ENCODE data around the gene AVPR2.
A peak's percentile ranks its signal among the peaks of the same experiment; 100 is the strongest.

AVPR2 gene

DNA sequence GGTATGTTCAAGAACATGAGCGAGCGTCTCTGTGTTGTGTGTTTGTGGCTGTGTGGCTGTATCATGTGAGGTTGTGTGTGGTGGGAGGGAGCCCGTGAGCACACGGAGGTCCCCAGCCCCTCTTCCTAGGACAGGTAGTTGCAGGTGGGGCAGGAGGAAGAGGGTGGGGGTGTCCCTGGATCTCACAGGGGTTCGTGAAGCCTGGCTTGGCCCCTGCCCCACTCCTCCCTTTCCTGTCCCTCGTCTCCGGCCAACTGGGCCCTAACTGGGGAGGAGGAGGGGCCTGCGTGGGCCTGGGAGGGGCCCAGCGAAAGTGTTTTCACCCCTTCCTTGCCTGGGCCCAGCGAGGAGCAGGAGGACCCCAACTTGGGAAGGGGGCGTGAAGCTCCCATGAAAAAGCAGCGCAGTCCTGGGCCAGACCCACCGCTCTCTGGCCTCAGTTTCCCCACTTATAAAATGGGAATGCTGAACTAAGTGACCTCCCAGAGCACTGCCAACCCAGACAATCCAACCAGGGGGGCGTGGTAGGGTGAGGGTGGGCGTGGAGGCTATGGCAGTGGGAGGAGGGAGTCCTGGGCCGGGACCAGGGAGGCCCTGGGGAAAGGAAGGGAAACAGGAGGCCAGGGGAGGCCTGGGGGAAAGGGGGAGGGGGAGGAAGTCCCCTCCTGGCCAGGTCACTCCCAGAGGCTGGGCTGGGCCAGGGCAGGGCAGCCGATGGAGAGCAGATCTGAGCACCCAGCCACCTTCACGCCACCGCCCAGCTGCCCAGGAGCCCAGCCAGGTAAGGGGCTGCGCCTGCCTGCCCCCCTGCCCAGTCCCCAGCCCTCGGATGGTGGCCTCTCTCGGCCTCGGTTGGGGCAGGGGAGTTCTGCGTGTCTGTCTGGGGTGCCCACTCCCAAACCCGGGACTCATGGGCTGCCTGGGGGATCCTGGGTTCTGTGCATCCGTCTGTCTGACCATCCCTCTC lies at the start of gene AVPR2:
AVPR2 (plus strand) TSS at position 683 of the 967 bp plus-strand sequence. CDS start 473 bp downstream, outside the sequence.
- TF ChIP-seq, protein P1, sequence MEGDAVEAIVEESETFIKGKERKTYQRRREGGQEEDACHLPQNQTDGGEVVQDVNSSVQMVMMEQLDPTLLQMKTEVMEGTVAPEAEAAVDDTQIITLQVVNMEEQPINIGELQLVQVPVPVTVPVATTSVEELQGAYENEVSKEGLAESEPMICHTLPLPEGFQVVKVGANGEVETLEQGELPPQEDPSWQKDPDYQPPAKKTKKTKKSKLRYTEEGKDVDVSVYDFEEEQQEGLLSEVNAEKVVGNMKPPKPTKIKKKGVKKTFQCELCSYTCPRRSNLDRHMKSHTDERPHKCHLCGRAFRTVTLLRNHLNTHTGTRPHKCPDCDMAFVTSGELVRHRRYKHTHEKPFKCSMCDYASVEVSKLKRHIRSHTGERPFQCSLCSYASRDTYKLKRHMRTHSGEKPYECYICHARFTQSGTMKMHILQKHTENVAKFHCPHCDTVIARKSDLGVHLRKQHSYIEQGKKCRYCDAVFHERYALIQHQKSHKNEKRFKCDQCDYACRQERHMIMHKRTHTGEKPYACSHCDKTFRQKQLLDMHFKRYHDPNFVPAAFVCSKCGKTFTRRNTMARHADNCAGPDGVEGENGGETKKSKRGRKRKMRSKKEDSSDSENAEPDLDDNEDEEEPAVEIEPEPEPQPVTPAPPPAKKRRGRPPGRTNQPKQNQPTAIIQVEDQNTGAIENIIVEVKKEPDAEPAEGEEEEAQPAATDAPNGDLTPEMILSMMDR (IDR thresholded peaks at IDR 0.05; ENCODE audit: borderline replicate concordance, control extremely low read depth, extremely low read depth, insufficient read depth, missing control alignments): no peak
- in situ Hi-C loops (cut with MboI; ENCODE audit: low sequenced_read_pairs, unreplicated experiment): no loop called here
- no peak for DNase-seq (ENCODE audit: low spot score)

DNA sequence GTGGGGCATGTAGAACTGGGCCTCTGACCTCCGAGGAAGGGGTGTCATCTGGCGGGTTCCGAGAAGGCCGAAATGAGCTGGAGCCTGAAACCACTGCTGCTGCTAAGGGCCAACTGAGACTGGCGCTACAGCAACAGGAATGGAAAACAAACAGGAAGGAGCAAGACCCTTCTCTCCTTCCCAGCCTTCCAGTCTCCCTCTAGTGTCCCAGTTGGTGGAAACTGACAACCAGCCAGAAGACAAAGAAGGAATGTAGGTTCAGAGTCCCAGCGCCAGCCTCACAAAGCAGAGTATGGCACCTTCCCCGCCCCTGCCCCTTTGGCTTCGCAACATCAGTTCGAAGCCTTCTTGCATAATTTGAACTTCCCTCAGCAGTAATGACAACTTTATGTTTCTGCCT lies 49.8 kb upstream of the AVPR2 start:
- TF ChIP-seq, protein P1 (IDR thresholded peaks at IDR 0.05; ENCODE audit: borderline replicate concordance, control extremely low read depth, extremely low read depth, insufficient read depth, missing control alignments): no peak
- DNase-seq (ENCODE audit: low spot score): no peak
- in situ Hi-C loops (cut with MboI; ENCODE audit: low sequenced_read_pairs, unreplicated experiment): no loop called here

DNA sequence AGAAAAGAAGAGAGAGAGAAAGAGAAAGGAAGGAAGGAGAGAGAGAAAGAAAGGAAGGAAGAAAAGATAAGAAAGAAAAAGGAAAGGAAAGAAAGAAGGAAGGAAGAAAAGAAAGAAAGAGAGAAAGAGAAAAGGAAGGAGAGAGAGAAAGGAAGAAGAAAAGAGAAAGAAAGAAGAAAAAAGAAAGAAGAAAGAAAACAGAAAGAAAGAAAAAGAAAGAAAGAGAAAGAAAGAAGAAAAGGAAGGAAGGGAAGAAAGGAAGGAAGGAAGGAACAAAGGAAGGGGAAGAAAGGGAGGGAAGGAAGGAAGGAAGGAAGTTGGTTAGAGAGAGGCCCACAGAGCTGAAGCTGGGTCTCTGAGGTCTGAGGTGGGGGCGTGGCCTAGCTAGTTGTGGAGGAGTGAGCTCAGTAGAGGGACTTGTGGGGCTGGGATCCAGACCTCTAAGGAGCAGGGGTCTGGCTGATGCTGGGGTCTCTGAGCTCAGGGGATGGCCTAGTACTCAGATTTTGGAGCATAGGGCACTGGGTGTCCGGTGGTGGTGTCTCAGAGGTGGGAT lies 47.0 kb upstream of the AVPR2 start:
- in situ Hi-C loops (cut with MboI; ENCODE audit: low sequenced_read_pairs, unreplicated experiment): no loop called here
- no peak for DNase-seq (ENCODE audit: low spot score)
- TF ChIP-seq, protein P1 (IDR thresholded peaks at IDR 0.05; ENCODE audit: borderline replicate concordance, control extremely low read depth, extremely low read depth, insufficient read depth, missing control alignments): no peak

GRCh38 chrX:153861151-153861550 lies 43.3 kb upstream of the AVPR2 start:
- TF ChIP-seq, protein P1 (IDR thresholded peaks at IDR 0.05; ENCODE audit: borderline replicate concordance, control extremely low read depth, extremely low read depth, insufficient read depth, missing control alignments): no peak
- in situ Hi-C loops (cut with MboI; ENCODE audit: low sequenced_read_pairs, unreplicated experiment): no loop called here

DNA sequence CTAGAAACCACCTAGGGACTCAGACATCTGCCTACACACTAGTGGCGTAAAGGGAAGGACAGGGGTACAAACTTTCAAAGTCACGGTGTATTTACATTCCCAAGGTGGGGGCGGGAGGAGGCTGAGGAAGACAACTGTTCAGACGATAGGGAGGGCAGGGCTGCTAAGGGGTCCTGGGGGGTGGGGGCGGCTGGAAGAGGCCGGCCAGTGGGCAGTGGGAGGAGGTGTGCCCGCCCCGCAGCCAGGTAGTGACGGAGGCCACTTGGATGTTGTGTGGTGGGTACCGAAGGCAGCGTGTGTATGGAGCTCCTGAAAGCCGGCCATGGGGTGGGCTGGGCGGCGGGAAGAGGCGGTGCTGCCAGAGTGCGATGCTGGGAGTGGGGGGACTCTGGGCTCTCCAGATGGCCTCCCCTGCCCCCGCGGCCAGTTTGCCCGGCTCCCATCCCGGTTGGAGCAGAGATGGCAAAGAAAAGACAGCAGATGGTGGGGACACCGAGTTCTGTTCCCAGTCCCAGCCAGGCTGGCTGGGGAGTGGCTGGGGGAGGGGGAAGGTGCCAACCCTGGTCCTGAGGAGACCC lies 42.7 kb upstream of the AVPR2 start:
- in situ Hi-C loops (cut with MboI; ENCODE audit: low sequenced_read_pairs, unreplicated experiment): no loop called here
- DNase-seq (ENCODE audit: low spot score): no peak
- TF ChIP-seq, protein P1 (IDR thresholded peaks at IDR 0.05; ENCODE audit: borderline replicate concordance, control extremely low read depth, extremely low read depth, insufficient read depth, missing control alignments): no peak

More at GRCh38 chrX:153861151-153861550, 43.3 kb upstream of the AVPR2 start:
- DNase-seq (ENCODE audit: low spot score): no peak

GRCh38 chrX:153862369-153863250 lies 41.9 kb upstream of the AVPR2 start:
- in situ Hi-C loops (cut with MboI; ENCODE audit: low sequenced_read_pairs, unreplicated experiment): no loop called here

More at GRCh38 chrX:153862369-153863250, 41.9 kb upstream of the AVPR2 start:
- peak; percentile 18 for DNase-seq (ENCODE audit: low spot score)
- TF ChIP-seq, protein P1 (IDR thresholded peaks at IDR 0.05; ENCODE audit: borderline replicate concordance, control extremely low read depth, extremely low read depth, insufficient read depth, missing control alignments): no peak
